Measurements from ENCODE around the gene PDZD7.

DNA sequence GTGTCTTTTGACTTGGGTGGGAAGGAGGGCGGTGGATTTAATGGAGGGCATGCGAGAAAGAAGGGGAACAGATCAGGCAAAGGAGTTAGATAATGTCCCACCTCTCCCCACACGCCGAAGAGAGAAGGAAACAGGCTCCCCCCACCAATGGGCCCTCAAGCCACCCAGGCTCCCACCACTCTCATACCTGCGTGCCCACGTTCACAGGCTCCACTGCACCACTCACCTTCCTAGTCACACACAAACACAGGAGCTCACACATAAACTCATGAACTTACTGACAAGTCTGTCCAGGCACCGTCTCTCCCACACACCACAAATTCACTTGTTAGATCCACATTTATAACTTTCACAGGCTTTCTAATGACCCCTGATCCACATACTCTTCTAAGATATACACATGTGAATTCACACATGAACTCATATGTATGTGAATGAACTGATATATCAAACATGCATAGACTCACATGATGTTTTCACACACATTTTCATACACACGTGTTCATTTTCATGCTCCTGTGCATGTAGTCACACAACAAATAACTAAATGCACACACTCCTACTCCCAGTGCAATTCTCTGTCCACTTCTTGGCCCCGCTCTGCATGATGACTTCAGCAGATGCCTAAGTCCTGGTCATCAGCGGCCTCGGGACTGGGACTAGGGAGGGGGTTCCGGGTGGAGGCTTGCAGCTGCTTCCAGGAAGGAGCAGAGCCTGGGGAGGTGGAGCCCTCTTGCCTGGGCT is 29.8 kb downstream of the PDZD7 start:
- TF ChIP-seq, protein P1, sequence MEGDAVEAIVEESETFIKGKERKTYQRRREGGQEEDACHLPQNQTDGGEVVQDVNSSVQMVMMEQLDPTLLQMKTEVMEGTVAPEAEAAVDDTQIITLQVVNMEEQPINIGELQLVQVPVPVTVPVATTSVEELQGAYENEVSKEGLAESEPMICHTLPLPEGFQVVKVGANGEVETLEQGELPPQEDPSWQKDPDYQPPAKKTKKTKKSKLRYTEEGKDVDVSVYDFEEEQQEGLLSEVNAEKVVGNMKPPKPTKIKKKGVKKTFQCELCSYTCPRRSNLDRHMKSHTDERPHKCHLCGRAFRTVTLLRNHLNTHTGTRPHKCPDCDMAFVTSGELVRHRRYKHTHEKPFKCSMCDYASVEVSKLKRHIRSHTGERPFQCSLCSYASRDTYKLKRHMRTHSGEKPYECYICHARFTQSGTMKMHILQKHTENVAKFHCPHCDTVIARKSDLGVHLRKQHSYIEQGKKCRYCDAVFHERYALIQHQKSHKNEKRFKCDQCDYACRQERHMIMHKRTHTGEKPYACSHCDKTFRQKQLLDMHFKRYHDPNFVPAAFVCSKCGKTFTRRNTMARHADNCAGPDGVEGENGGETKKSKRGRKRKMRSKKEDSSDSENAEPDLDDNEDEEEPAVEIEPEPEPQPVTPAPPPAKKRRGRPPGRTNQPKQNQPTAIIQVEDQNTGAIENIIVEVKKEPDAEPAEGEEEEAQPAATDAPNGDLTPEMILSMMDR (IDR thresholded peaks at IDR 0.05; ENCODE audit: low read depth, low read length, poor library complexity, severe bottlenecking) = no peak
- TF ChIP-seq EZH2phosphoT487 (IDR thresholded peaks at IDR 0.05; ENCODE audit: borderline replicate concordance, low read length) = no peak
